ENCODE data around the gene VARS1. TPM values are rescaled to one million over a fixed set of nuclear protein-coding genes. Genes with fewer than 3 reads are reported as not detected.

The VARS1 gene
- total and polyA plus RNA-seq, 2 of the 4 experiments (the other 2 are of a cell fraction), result 41.2 to 42.0 TPM

DNA sequence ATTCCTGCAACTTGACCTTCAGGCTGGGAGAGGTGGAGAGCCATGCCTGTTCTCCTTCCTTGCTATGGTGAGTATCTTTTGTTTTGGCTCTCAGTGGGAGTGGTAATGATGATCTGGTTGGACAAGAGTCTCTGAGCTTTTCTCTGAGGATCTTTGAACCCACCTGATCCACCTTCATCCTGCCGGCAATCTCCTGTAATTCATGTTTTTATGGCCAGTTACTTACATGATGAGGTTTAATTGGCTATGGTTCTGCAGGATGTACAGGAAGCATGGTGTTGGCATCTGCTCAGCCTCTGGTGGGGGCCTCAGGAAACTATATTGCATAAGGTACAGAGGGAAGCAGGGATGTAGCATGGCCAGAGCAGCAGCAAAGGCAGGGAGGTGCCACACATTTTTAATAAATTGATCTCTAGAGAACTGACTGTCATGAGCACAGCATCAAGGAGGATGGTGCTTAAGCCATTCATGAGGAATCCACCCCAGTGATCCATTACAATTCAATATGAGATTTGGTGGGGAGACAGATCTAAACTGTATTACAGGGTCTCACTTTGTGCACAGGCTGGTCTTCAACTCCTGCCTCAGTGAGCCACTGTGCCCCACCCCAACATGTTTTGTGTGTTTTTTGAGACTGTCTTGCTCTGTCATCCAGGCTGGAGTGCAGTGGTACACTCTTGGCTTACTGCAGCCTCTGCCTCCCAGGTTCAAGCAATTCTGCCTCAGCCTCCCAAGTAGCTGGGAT lies 42.0 kb upstream of the VARS1 start:
- Histone ChIP-seq H4K8ac (ENCODE audit: low read depth in 2 of 2, low read length in 2 of 2) (no peak overlapping the region), H3K4me3 (ENCODE audit: insufficient read depth, low read depth, low read length) (peak overlapping the region; percentile 93), H3K9ac (ENCODE audit: low read depth, low read length) (peak overlapping the region; percentile 45; the same call in 1 of the 2 replicates), H3K4me2 (ENCODE audit: low read depth, low read length) (peak overlapping the region; percentile 94), H3K23ac (ENCODE audit: low read depth, low read length) (peak overlapping the region; percentile 62; the same call in 1 of the 2 replicates), H3K4me1 (ENCODE audit: control insufficient read depth, insufficient read depth, low read length) (peaks cover 11% of the 10 kb centered on the region), H2AFZ (replicated peaks; ENCODE audit: low read length, poor library complexity) (no peak overlapping the region), H2BK20ac (ENCODE audit: low read depth, low read length) (no peak overlapping the region), H3K14ac (replicated peaks; ENCODE audit: low read depth, low read length) (peak overlapping the region; percentile 2), H2BK120ac (ENCODE audit: low read depth, low read length) (no peak overlapping the region), H3K56ac (ENCODE audit: extremely low read depth, insufficient read depth, low read length) (no peak overlapping the region), H2AK9ac (replicated peaks; ENCODE audit: low read depth, low read length, poor library complexity) (no peak overlapping the region), H4K5ac (ENCODE audit: low read depth, low read length) (no peak overlapping the region), H4K91ac (ENCODE audit: insufficient read depth, low read depth, low read length) (no peak overlapping the region), H2BK5ac (ENCODE audit: low read depth, low read length, poor library complexity, severe bottlenecking) (no peak overlapping the region), H3K27ac (ENCODE audit: insufficient read depth, low read length) (no peak overlapping the region), H4K20me1 (ENCODE audit: insufficient read depth, low read length) (peaks cover 55% of the 10 kb centered on the region), H2BK15ac (ENCODE audit: low read depth, low read length) (no peak overlapping the region), H2AK5ac (ENCODE audit: low read depth, low read length) (no peak overlapping the region; the same call in 1 of the 2 replicates), H3K18ac (ENCODE audit: low read depth, low read length) (no peak overlapping the region), H3K9me1 (ENCODE audit: insufficient read depth, low read length) (peaks cover 7% of the 10 kb centered on the region), H3K4ac (ENCODE audit: low read depth, low read length) (no peak overlapping the region), H3K27me3 (ENCODE audit: control insufficient read depth, insufficient read depth, low read length) (no peaks in the 10 kb centered on the region), H3K9me3 (ENCODE audit: control insufficient read depth, insufficient read depth, low read length) (no peaks in the 10 kb centered on the region), H3K79me1 (ENCODE audit: low read depth in 1 of 2, low read length in 2 of 2) (peaks cover 22 to 43% of the 10 kb centered on the region in 2 experiments; a peak in 3 of 4 replicates), H3K36me3 (ENCODE audit: control insufficient read depth, insufficient read depth, low read length) (peaks cover 43% of the 10 kb centered on the region)
- POLR2A ChIA-PET (ENCODE audit: unreplicated experiment), result interaction anchor here (0.7 kb wide), 1 partner anchor 19 kb away, joined by 3 read pairs; no protein-coding TSS in a partner anchor
- CTCF ChIA-PET, result no interaction called here
- ATAC-seq (ENCODE audit: low read depth) (no peak), DNase-seq (no peak)
- no TSS peak for BruUV-seq (replicated peaks)
- TF ChIP-seq BHLHE40 (IDR thresholded peaks at IDR 0.05; ENCODE audit: low read depth, low read length) (no peak), RAD21 (IDR thresholded peaks at IDR 0.05; ENCODE audit: low read length) (no peak)
- dilution Hi-C loops (cut with HindIII; ENCODE audit: low sequenced_read_pairs, unreplicated experiment) (no loop called here), intact Hi-C loops (cut with micrococcal nuclease) (no loop called here), in situ Hi-C loops (cut with MboI; ENCODE audit: low sequenced_read_pairs) (loop anchor here (10.0 kb wide), 2 partner anchors 153 to 293 kb away; partner anchors contain the start of genes ATP6V1G2, DDX39B, LY6G5C and NFKBIL1)
- WGBS, 2 experiments (ENCODE audit: extremely low coverage in 2 of 2, insufficient read length in 1 of 2), result no CpG with 5 or more reads among the region's 1 CpG

Data from IMR-90 (cell line).